ENCODE results near the gene PSMC2. TPM values are rescaled to one million over a fixed set of nuclear protein-coding genes. Genes with fewer than 3 reads are reported as not detected.
"Not testable (repeated sequence)": the region's sequence is repeated elsewhere in the genome, so short reads cannot be mapped to it uniquely, and the experiment has no call there.

PSMC2 gene
- polyA plus RNA-seq, 1 donor from 2014 or later: 192 TPM

DNA sequence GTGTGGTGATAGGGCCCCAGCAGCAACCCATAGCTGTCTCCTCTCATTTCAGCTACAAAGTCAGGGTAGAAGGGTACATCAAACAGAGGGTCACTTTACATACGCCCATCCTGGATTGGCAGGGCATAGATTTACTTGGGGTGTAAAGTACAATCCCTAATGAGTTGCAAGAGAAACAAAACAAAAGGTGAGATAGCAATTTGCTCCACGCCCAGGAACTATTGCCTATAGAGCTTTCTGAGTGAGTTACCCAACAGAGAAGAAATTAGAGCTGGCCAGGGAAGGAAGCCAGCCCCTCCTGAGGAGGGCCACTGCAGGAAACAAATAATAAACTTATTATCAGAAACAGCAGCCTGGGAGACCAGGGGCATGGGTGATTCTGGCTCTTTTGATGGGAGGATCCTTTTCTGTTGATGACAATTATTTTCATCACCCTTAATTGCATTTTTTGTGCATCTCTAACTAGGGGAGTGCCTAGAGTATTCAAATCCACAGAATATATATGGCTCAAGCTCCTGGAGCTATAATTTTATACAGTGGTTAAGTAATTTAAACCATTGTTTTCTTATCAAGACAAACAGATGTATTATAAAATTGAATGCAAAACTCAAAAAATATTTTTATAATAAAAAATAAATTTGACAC is 51.2 kb downstream of the PSMC2 start:
- H3F3A ChIP-seq (ENCODE audit: insufficient read depth, low read length, poor library complexity, severe bottlenecking): no peaks in the 10 kb centered on the region
- no peak overlapping the region for H3K27ac ChIP-seq (ENCODE audit: low read length)
- no peaks in the 10 kb centered on the region for H3K36me3 ChIP-seq (ENCODE audit: insufficient read depth, low read length)
- H3K79me2 ChIP-seq (replicated peaks; ENCODE audit: insufficient read depth, low read length): no peaks in the 10 kb centered on the region
- H3K4me2 ChIP-seq (ENCODE audit: low read length): no peak overlapping the region
- no peaks in the 10 kb centered on the region for H4K20me1 ChIP-seq (ENCODE audit: insufficient read depth)
- H3K9me3 ChIP-seq (ENCODE audit: low read length): no peaks in the 10 kb centered on the region
- H3K4me3 ChIP-seq (ENCODE audit: low read length): no peak overlapping the region
- TF ChIP-seq RAD21 (conservative IDR thresholded peaks at IDR 0.05) (no peak), EZH2 (IDR thresholded peaks at IDR 0.05; ENCODE audit: borderline replicate concordance, insufficient read depth, low read length, poor library complexity, severe bottlenecking) (no peak), POLR2AphosphoS5 (IDR thresholded peaks at IDR 0.05) (no peak), SMC3 (conservative IDR thresholded peaks at IDR 0.05; ENCODE audit: poor library complexity) (no peak), MXI1 (conservative IDR thresholded peaks at IDR 0.05; ENCODE audit: poor library complexity, severe bottlenecking) (no peak), REST (IDR thresholded peaks at IDR 0.05; ENCODE audit: borderline replicate concordance) (no peak), TAF1 (IDR thresholded peaks at IDR 0.05; ENCODE audit: low read depth) (no peak), EP300 (conservative IDR thresholded peaks at IDR 0.05; ENCODE audit: poor library complexity, severe bottlenecking) (no peak)
- TF ChIP-seq, protein P1, sequence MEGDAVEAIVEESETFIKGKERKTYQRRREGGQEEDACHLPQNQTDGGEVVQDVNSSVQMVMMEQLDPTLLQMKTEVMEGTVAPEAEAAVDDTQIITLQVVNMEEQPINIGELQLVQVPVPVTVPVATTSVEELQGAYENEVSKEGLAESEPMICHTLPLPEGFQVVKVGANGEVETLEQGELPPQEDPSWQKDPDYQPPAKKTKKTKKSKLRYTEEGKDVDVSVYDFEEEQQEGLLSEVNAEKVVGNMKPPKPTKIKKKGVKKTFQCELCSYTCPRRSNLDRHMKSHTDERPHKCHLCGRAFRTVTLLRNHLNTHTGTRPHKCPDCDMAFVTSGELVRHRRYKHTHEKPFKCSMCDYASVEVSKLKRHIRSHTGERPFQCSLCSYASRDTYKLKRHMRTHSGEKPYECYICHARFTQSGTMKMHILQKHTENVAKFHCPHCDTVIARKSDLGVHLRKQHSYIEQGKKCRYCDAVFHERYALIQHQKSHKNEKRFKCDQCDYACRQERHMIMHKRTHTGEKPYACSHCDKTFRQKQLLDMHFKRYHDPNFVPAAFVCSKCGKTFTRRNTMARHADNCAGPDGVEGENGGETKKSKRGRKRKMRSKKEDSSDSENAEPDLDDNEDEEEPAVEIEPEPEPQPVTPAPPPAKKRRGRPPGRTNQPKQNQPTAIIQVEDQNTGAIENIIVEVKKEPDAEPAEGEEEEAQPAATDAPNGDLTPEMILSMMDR (IDR thresholded peaks at IDR 0.05; ENCODE audit: poor library complexity, severe bottlenecking): no peak
- no peak overlapping the region for H2AFZ ChIP-seq (ENCODE audit: low read depth, low read length)
- H3K9ac ChIP-seq (ENCODE audit: low read length): no peak overlapping the region
- H3K9me2 ChIP-seq (ENCODE audit: insufficient read depth, low read length): no peaks in the 10 kb centered on the region
- no peaks in the 10 kb centered on the region for H3K27me3 ChIP-seq (ENCODE audit: insufficient read depth, low read depth, low read length)

DNA sequence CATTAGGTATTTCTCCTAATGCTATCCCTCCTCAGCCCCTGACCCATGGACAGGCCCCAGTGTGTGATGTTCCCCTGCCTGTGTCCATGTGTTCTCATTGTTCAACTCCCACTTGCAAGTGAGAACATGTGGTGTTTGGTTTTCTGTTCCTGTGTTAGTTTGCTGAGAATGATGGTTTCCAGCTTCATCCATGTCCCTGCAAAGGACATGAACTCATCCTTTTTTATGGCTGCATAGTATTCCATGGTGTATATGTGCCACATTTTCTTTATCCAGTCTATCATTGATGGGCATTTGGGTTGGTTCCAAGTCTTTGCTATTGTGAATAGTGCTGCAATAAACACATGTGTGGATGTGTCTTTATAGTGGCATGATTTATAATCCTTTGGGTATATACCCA is 52.2 kb downstream of the PSMC2 start:
- not testable (repeated sequence) for H4K20me1 ChIP-seq (ENCODE audit: insufficient read depth); H3K36me3 ChIP-seq (ENCODE audit: insufficient read depth, low read length); H3K9ac ChIP-seq (ENCODE audit: low read length)

GRCh38 chr7:103405789-103406613 is 58.6 kb downstream of the PSMC2 start:
- not testable (repeated sequence) for H3K4me2 ChIP-seq (ENCODE audit: low read length); H3K36me3 ChIP-seq (ENCODE audit: insufficient read depth, low read length); H3K27me3 ChIP-seq (ENCODE audit: insufficient read depth, low read depth, low read length); H4K20me1 ChIP-seq (ENCODE audit: insufficient read depth); H3K9ac ChIP-seq (ENCODE audit: low read length); H3F3A ChIP-seq (ENCODE audit: insufficient read depth, low read length, poor library complexity, severe bottlenecking); H3K9me2 ChIP-seq (ENCODE audit: insufficient read depth, low read length); H3K4me3 ChIP-seq (ENCODE audit: low read length); H2AFZ ChIP-seq (ENCODE audit: low read depth, low read length); H3K9me3 ChIP-seq (ENCODE audit: low read length); H3K27ac ChIP-seq (ENCODE audit: low read length); H3K79me2 ChIP-seq (replicated peaks; ENCODE audit: insufficient read depth, low read length)

More for the DNA sequence above, 52.2 kb downstream of the PSMC2 start:
- not testable (repeated sequence) for H3F3A ChIP-seq (ENCODE audit: insufficient read depth, low read length, poor library complexity, severe bottlenecking); H3K27ac ChIP-seq (ENCODE audit: low read length); H3K79me2 ChIP-seq (replicated peaks; ENCODE audit: insufficient read depth, low read length); H3K4me2 ChIP-seq (ENCODE audit: low read length); H3K27me3 ChIP-seq (ENCODE audit: insufficient read depth, low read depth, low read length); H3K4me3 ChIP-seq (ENCODE audit: low read length); H3K9me3 ChIP-seq (ENCODE audit: low read length); H2AFZ ChIP-seq (ENCODE audit: low read depth, low read length); H3K9me2 ChIP-seq (ENCODE audit: insufficient read depth, low read length)

Measured in neural cell (in vitro differentiated cells).